Measurements from ENCODE around the gene MACO1.

DNA sequence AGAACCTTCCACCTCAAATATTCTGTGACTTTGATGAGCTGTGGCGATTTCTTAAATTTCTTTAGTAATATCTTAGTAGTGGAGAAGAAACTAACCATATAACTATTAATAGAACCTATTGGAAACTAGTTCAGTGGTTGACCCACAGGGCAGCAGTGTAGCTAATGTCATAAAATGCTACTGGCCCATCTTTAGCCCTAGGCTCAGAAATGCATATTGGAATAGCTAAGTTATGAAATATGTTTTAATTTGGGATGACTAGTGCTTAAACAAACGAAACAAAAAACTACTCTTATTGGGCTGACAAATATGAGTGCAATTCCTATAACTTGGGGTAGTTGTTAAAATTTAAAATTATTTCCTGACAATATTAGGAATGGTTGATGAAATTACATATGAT, 20.2 kb downstream of the MACO1 start:
- TF ChIP-seq, protein P1, sequence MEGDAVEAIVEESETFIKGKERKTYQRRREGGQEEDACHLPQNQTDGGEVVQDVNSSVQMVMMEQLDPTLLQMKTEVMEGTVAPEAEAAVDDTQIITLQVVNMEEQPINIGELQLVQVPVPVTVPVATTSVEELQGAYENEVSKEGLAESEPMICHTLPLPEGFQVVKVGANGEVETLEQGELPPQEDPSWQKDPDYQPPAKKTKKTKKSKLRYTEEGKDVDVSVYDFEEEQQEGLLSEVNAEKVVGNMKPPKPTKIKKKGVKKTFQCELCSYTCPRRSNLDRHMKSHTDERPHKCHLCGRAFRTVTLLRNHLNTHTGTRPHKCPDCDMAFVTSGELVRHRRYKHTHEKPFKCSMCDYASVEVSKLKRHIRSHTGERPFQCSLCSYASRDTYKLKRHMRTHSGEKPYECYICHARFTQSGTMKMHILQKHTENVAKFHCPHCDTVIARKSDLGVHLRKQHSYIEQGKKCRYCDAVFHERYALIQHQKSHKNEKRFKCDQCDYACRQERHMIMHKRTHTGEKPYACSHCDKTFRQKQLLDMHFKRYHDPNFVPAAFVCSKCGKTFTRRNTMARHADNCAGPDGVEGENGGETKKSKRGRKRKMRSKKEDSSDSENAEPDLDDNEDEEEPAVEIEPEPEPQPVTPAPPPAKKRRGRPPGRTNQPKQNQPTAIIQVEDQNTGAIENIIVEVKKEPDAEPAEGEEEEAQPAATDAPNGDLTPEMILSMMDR (IDR thresholded peaks at IDR 0.05), result no peak
- TF ChIP-seq EP300 (IDR thresholded peaks at IDR 0.05), result no peak

Data from upper lobe of left lung (tissue), 4 donors.